GM19043 (cell line): Measurements from ENCODE around the gene COL23A1.

ENCODE experiments used
- ATAC-seq: cut with Tn5 transposase; IDR thresholded peaks from one replicate; pipeline ENCODE4 v1.9.1; 2021; ENCODE audit warnings: low read depth; ENCODE audit not compliant: unreplicated experiment

Gene COL23A1

GRCh38 chr5:178442405-178443257 is 147.6 kb downstream of the COL23A1 start:
- ATAC-seq: no peak

- ATAC-seq: no peak
These were observed 148.5 kb downstream of the COL23A1 start for GRCh38 chr5:178441486-178442270.

DNA sequence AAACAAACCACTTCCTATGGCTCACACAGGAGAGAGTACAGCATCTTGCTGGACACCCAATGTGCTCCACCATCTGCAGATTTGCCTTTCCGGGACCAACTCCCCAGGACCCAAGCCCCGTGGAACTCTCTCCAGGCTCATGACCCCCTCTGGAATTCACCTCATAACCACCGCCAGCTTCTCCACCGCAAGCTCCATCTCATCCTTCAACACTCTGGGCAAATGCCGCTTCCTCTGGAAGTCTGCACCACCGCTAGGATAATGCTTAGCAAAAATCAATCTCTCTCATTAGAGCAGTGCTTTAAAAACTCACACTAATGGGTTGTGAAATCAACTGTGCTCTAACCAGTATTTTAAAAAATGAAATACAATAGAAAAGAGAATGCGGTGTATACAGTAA is 150.0 kb downstream of the COL23A1 start:
- ATAC-seq: no peak

GRCh38 chr5:178439493-178440180 is 150.6 kb downstream of the COL23A1 start:
- no peak for ATAC-seq

DNA sequence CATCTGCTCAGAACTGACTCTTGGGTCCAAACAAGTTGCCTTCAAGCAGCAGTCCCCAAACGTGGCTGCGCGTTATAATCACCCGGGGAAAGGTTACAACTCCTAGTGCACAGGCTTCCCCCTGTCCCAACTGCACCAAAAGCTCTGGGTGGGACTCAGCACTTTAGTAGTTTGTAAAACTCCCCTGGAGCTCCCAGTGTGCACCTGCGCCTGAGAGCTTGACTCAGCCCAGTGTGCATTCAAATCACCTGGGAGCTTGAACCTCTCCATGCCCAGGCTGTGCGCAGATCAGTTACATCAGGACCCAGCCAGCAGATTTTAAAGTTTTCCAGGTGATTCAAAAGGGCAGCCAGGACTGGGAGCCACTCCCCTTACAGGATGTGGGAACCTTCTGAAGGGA is 151.4 kb downstream of the COL23A1 start:
- no peak for ATAC-seq

DNA sequence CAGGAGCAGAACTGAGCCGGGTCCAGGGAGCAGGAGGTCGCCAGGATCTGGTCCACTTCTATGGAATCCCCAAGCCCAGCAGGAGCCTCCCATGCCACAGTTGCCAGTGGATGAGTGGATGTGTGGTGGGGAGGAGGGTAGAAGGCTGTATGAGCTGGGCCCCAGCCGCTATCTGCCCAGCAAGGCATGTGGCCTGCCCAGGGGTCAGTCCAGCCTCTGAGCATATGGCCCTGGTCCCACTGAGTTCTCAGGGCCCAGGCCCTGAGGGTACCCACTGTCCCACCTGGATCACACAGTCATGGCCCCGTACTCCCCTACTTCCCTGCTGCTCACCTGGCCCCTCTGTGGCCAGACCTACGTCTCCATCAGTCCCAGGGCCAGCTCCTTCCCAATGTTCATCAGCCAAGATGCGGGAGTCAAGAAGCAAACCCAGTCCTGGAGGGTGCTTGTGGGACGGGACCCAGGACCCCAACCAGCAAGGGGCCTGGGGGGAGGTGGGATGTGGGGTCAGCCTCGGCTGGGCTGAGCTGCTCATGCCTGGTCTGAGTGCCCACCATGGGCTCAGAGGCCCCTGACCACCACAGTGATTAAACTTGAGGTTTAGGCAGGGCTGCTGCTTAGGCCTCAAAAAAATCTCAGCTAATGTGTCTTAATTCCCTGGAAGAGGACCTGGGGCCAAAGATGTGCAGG is 152.7 kb downstream of the COL23A1 start:
- ATAC-seq: no peak

DNA sequence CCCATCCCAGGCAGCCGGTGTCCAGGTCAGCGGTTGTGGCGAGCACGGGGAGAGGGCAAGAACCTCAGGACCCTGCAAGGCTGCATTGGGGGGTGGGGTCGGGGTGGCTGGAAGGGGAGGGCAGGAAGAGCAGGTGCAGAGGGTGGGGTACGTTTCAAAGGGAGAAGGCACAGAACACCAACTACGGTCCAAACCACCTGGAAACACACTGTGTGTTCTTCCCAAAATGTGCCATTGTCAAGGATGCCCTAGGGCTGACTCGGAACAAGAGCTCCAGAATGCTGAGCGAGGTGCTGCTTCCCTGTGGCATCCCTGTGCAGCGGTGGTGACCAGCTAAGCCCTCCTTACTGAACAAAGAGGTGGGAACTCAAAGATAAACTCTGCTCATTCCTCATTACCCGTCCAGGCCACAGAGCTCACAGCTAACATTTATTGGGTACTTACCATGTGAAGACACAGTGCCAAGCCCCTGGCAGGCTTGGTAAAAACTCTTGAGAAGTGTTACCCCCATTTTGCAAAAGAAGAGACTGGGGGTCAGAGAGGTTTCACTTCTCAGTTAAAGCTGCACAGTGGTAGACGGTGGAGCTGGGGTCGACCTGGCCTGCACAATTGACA is 153.8 kb downstream of the COL23A1 start:
- no peak for ATAC-seq

- ATAC-seq: no peak
These were observed 154.6 kb downstream of the COL23A1 start for GRCh38 chr5:178435321-178436238.

DNA sequence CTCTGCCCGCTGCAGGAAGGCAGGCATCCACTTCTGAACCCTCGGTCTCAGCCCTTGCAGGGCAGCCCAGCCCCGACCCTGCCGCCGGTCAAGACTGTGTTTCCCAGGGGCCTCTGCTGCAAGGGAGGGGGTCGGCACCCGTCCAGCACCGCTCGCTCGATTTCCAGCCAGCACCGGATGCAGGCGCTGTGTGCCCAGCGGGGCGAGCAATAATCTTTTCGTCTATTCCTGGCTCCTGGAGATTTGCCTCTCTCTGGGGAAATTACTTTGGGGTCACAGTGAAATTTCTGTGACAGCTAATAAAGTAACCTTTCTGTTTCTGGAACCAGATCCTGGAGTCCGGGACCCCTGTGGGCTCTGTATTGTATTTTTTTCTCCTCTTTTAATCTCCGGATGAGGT is 155.3 kb downstream of the COL23A1 start:
- ATAC-seq: no peak

DNA sequence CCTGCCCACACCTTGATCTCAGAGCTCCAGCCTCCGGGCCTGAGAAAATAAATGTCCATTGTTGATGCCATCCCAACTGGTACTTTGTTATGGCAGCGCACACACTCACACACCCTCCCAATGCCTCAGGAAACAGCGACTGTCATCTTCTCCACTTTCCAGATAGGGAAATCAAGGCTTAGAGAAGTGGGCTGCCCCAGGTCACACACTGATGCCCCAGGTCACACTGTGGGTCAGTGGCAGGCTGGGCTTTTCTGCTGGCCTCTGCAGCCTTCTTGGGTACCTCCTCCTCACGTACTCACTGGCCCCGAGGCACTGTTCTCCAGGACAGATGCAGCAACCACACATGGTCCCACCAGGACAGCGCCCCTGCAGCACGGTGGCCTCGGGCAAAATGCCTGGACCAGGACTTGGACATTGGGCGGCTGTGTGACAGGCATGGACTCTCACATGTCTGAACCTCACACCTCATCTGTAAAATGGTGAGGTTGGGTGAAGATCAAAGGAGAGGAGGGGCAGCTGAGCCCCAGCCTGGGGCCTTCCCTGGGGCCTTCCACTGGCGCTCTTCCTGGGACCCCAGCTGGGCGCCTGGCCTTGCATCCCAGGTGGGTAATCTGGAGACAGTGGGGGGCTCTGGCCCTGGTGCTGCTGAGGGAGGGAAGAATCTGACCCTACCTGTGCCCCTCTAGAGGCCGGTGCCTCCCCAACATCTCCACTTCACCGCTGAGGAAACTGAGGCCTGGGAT is 156.0 kb downstream of the COL23A1 start:
- no peak for ATAC-seq

DNA sequence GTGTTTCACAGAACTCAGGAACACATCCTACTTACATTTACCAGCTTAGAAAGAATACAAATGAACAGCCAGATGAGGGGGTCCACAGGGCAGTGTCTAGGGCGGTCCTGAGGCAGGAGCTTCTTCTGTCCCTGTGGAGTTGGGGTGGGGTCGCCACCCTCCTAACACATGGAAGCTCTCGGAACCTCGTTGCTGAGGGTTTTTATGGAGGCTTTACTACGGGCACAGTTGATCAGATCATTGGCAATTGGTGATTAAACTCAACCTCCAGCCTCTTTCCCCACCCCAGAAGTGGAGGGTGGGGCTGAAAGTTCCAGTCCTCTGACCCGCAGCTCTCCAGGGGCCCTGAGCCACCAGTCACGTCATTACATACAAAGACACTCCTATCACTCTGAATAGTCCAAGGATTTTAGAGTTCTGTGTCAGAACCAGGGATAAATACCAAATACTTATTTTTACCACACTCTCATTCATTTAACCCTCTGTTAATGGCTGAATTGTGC is 156.9 kb downstream of the COL23A1 start:
- ATAC-seq: no peak

GRCh38 chr5:178432421-178433272 is 157.5 kb downstream of the COL23A1 start:
- no peak for ATAC-seq

- ATAC-seq: no peak
These were observed 158.4 kb downstream of the COL23A1 start for GRCh38 chr5:178431782-178432165.

- no peak for ATAC-seq
These were observed 159.0 kb downstream of the COL23A1 start for GRCh38 chr5:178431063-178431781.

- no peak for ATAC-seq
These were observed 159.8 kb downstream of the COL23A1 start for GRCh38 chr5:178430186-178431062.
